Endothelial cell of umbilical vein (primary cell): ENCODE results near the gene LMTK2. TPM values are rescaled to one million over a fixed set of nuclear protein-coding genes. Genes with fewer than 3 reads are reported as not detected.

Source experiments
- BruUV-seq: library from RNA; stranded (reverse); fragments of 400-500 nt; replicated peaks from 2 replicates; lab custom pipeline; 2021; lab: Mats Ljungman, UMichigan
- CTCF ChIA-PET: fragments of 300-600, 350-600 bp; sonication (Branson Sonifier 250); formaldehyde crosslinking; loops from one replicate; lab custom pipeline; 2021; ENCODE audit warnings: antibody characterized with exemption, inconsistent platforms; lab: Charles Lee
- POLR2A ChIA-PET: fragments of 300-600, 350-600 bp; sonication (Branson Sonifier 250); formaldehyde crosslinking; loops from one replicate; lab custom pipeline; 2021; ENCODE audit warnings: antibody characterized with exemption, inconsistent platforms; lab: Charles Lee
- DNase-seq: peaks from one replicate; pipeline ENCODE4 v3.0.0-alpha.2; 2011; ENCODE audit warnings: low read depth, low spot score
- FAIRE-seq: peaks from 2 replicates; lab custom pipeline; 2011; peaks lifted over from hg19 to GRCh38; lab: Jason Lieb, UNC
- H2AFZ ChIP-seq: 2 replicates; pipeline ENCODE4 v1.6.0; 2012; ENCODE audit warnings: low read depth, low read length, control low read depth, inconsistent platforms
- H3K27ac ChIP-seq: 2 replicates; pipeline ENCODE4 v1.5.1; 2011; ENCODE audit warnings: low read depth, mild to moderate bottlenecking, control low read depth, low read length, moderate library complexity; ENCODE audit not compliant: insufficient read depth
- H3K27me3 ChIP-seq, 2 experiments: 2 replicates each; pipeline versions ENCODE4 v1.6.0 to v1.6.1; 2011; ENCODE audit warnings: low read length in 2 of 2, mixed read lengths in 1 of 2; ENCODE audit not compliant: control insufficient read depth in 2 of 2, insufficient read depth in 2 of 2
- H3K36me3 ChIP-seq, 2 experiments: 2 replicates in 1 of 2; 3 replicates in 1 of 2; pipeline ENCODE4 v1.5.1; 2011; ENCODE audit warnings: low read length in 2 of 2, mild to moderate bottlenecking in 1 of 2, moderate library complexity in 1 of 2; ENCODE audit not compliant: control insufficient read depth in 2 of 2, insufficient read depth in 2 of 2; ENCODE audit errors: extremely low read depth in 1 of 2
- H3K4me1 ChIP-seq: 3 replicates; pipeline ENCODE4 v1.5.1; 2011; ENCODE audit warnings: mild to moderate bottlenecking, low read length; ENCODE audit not compliant: control insufficient read depth, insufficient read depth; ENCODE audit errors: extremely low read depth
- H3K4me2 ChIP-seq: 2 replicates; pipeline ENCODE4 v1.6.1; 2011; ENCODE audit warnings: low read length, control low read depth, mixed read lengths; ENCODE audit not compliant: insufficient read depth
- H3K4me3 ChIP-seq, 3 experiments: fragments of 200-600 bp in 1 of 3; sonication (generic), shearing (Covaris generic) in 1 of 3; replicated peaks in 1 of 3; 2 replicates each; pipeline ENCODE4 v1.5.1; 2011 to 2016; ENCODE audit warnings: control low read depth in 3 of 3, low read length in 3 of 3, mild to moderate bottlenecking in 2 of 3, inconsistent platforms in 1 of 3, low read depth in 1 of 3, moderate library complexity in 1 of 3; ENCODE audit not compliant: insufficient read depth in 1 of 3
- H3K79me2 ChIP-seq: 2 replicates; pipeline ENCODE4 v1.6.0; 2012; ENCODE audit warnings: low read length, inconsistent platforms; ENCODE audit not compliant: control insufficient read depth, insufficient read depth
- H3K9ac ChIP-seq: replicated peaks from 2 replicates; pipeline ENCODE3; 2011; ENCODE audit warnings: low read length, control low read depth; ENCODE audit not compliant: insufficient read depth; ENCODE audit errors: extremely low read depth
- H3K9me1 ChIP-seq: replicated peaks from 3 replicates; pipeline ENCODE4 v1.6.0; 2011; ENCODE audit warnings: mild to moderate bottlenecking, low read length; ENCODE audit not compliant: control insufficient read depth, insufficient read depth; ENCODE audit errors: extremely low read depth
- H3K9me3 ChIP-seq: replicated peaks from 2 replicates; pipeline ENCODE4 v1.5.1; 2012; ENCODE audit warnings: low read length, inconsistent platforms; ENCODE audit not compliant: control insufficient read depth, insufficient read depth
- H4K20me1 ChIP-seq: replicated peaks from 2 replicates; pipeline ENCODE3; 2011; ENCODE audit warnings: mild to moderate bottlenecking, low read length; ENCODE audit not compliant: control insufficient read depth, insufficient read depth; ENCODE audit errors: extremely low read depth
- EZH2 ChIP-seq: IDR thresholded peaks from 2 replicates; pipeline ENCODE4 v1.6.1; 2012; ENCODE audit warnings: borderline replicate concordance, low read depth, mild to moderate bottlenecking, moderate library complexity, low read length, inconsistent platforms; ENCODE audit not compliant: severe bottlenecking
- FOS ChIP-seq: IDR thresholded peaks from 2 replicates; pipeline ENCODE4 v1.6.1; 2011; ENCODE audit warnings: mild to moderate bottlenecking, low read length, moderate library complexity, borderline replicate concordance; ENCODE audit not compliant: insufficient read depth
- GATA2 ChIP-seq: IDR thresholded peaks from 2 replicates; pipeline ENCODE4 v1.7.0; 2011; ENCODE audit warnings: low read depth, mild to moderate bottlenecking, moderate library complexity, mixed read lengths, low read length; ENCODE audit not compliant: insufficient read length, insufficient read depth
- JUN ChIP-seq: IDR thresholded peaks from 2 replicates; pipeline ENCODE4 v1.6.1; 2011; ENCODE audit warnings: borderline replicate concordance, low read depth; ENCODE audit not compliant: insufficient read length, insufficient read depth
- MYC ChIP-seq: IDR thresholded peaks from one replicate; pipeline ENCODE4 v1.6.1; 2011; ENCODE audit warnings: mild to moderate bottlenecking, low read depth, low read length
- POLR2A ChIP-seq: IDR thresholded peaks from 2 replicates; pipeline ENCODE4 v1.6.1; 2012; ENCODE audit warnings: low read depth, mild to moderate bottlenecking, control low read depth, low read length
- POLR2AphosphoS5 ChIP-seq: IDR thresholded peaks from 2 replicates; pipeline ENCODE4 v1.6.1; 2012; ENCODE audit warnings: low read depth, mild to moderate bottlenecking, control low read depth, low read length, moderate library complexity; ENCODE audit not compliant: insufficient read depth
- dilution Hi-C: fragments of 300-500 bp; cut with MboI; formaldehyde crosslinking; loops from one replicate; pipeline ENCODE4 v1.15.0; 2019; ENCODE audit warnings: low sequenced_read_pairs; ENCODE audit not compliant: extremely low pct_ligation_motif_present
- intact Hi-C: fragments of 100-400 bp; cut with micrococcal nuclease; formaldehyde crosslinking; loops from one replicate; pipeline ENCODE4 v1.10.0; 2022
- polyA plus RNA-seq, 4 experiments: library from polyadenylated mRNA; depleted of rRNA in 3 of 4; stranded (reverse) in 3 of 4; unstranded in 1 of 4; fragments of >200 nt; gene quantifications; 2 replicates each; pipeline versions ENCODE4 v1.2.1 to v1.2.3, GENCODE V29; 2011 to 2012; ENCODE audit warnings: missing spikeins in 1 of 4
- total RNA-seq: library from RNA; stranded (reverse); gene quantifications from 2 replicates; pipeline ENCODE4 v1.2.3, GENCODE V29; 2021
- TF ChIP-seq, protein P1 (sequence below), 2 donors: IDR thresholded peaks; 1 replicate in 1 of 2; 2 replicates in 1 of 2; pipeline ENCODE4 v1.5.1; 2011; ENCODE audit warnings: low read length in 2 of 2, mild to moderate bottlenecking in 2 of 2, moderate library complexity in 2 of 2, control low read depth in 1 of 2, inconsistent platforms in 1 of 2, low read depth in 1 of 2; ENCODE audit not compliant: insufficient read depth in 1 of 2; ENCODE audit errors: extremely low read depth in 1 of 2
- TF ChIP-seq, protein P2 (sequence below): IDR thresholded peaks from 2 replicates; pipeline ENCODE4 v1.6.1; 2011; ENCODE audit not compliant: insufficient read depth, insufficient read length

Gene LMTK2
- total and polyA plus RNA-seq, 2 donors (not counting 3 experiments of a cell fraction or from before 2014, with no cell fraction given), result 5.9 to 13.8 TPM

- ChIA-PET POLR2A (no interaction called here), CTCF (no interaction called here)
- no peaks in the 10 kb centered on the region for H3K9me1 ChIP-seq
- H3K27ac ChIP-seq, result no peak overlapping the region
- H3K9ac ChIP-seq, result no peak overlapping the region
- DNase-seq, result no peak
- no peak overlapping the region for H3K4me3 ChIP-seq
- H3K4me1 ChIP-seq, result no peaks in the 10 kb centered on the region
- H3K4me2 ChIP-seq, result no peak overlapping the region
- H3K79me2 ChIP-seq, result no peaks in the 10 kb centered on the region
- TF ChIP-seq FOS (no peak), GATA2 (no peak), JUN (no peak), MYC (no peak), POLR2A (no peak), POLR2AphosphoS5 (no peak), EZH2 (no peak)
- TF ChIP-seq, protein P1, sequence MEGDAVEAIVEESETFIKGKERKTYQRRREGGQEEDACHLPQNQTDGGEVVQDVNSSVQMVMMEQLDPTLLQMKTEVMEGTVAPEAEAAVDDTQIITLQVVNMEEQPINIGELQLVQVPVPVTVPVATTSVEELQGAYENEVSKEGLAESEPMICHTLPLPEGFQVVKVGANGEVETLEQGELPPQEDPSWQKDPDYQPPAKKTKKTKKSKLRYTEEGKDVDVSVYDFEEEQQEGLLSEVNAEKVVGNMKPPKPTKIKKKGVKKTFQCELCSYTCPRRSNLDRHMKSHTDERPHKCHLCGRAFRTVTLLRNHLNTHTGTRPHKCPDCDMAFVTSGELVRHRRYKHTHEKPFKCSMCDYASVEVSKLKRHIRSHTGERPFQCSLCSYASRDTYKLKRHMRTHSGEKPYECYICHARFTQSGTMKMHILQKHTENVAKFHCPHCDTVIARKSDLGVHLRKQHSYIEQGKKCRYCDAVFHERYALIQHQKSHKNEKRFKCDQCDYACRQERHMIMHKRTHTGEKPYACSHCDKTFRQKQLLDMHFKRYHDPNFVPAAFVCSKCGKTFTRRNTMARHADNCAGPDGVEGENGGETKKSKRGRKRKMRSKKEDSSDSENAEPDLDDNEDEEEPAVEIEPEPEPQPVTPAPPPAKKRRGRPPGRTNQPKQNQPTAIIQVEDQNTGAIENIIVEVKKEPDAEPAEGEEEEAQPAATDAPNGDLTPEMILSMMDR (IDR thresholded peaks at IDR 0.05; ENCODE audit: extremely low read depth in 1 of 2, insufficient read depth in 1 of 2, low read depth in 1 of 2, low read length in 2 of 2), result no peak
- TF ChIP-seq, protein P2, sequence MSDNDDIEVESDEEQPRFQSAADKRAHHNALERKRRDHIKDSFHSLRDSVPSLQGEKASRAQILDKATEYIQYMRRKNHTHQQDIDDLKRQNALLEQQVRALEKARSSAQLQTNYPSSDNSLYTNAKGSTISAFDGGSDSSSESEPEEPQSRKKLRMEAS, result no peak
- H3K27me3 ChIP-seq, result no peaks in the 10 kb centered on the region
- no peak overlapping the region for H2AFZ ChIP-seq
- no peak for FAIRE-seq
- H3K9me3 ChIP-seq, result no peaks in the 10 kb centered on the region
- dilution Hi-C loops (no loop called here), intact Hi-C loops (no loop called here)
- BruUV-seq, result no TSS peak
- H3K36me3 ChIP-seq, result peaks cover 6 to 30% of the 10 kb centered on the region in 2 experiments
- H4K20me1 ChIP-seq, result no peaks in the 10 kb centered on the region
These were observed 86.3 kb downstream of the LMTK2 start for GRCh38 chr7:98192781-98193457.
